GM12891 (cell line): ENCODE measurements around the gene NR6A1.

Source experiments
- PAX5 ChIP-seq: IDR thresholded peaks from 2 replicates; pipeline ENCODE4 v1.6.1; 2011; ENCODE audit warnings: low read length, moderate library complexity, mild to moderate bottlenecking; ENCODE audit not compliant: insufficient read depth, severe bottlenecking
- POLR2A ChIP-seq: IDR thresholded peaks from 2 replicates; pipeline ENCODE4 v1.6.1; 2011; ENCODE audit warnings: low read depth, low read length, control low read depth
- POLR2AphosphoS5 ChIP-seq: IDR thresholded peaks from 2 replicates; pipeline ENCODE4 v1.6.1; 2011; ENCODE audit warnings: low read depth, low read length, control low read depth
- POU2F2 ChIP-seq: IDR thresholded peaks from 2 replicates; pipeline ENCODE4 v1.6.1; 2011; ENCODE audit warnings: low read depth, mild to moderate bottlenecking, control low read depth, low read length, moderate library complexity
- SPI1 ChIP-seq: IDR thresholded peaks from 2 replicates; pipeline ENCODE4 v1.6.1; 2011; ENCODE audit warnings: low read depth, low read length, control low read depth
- TAF1 ChIP-seq: IDR thresholded peaks from 2 replicates; pipeline ENCODE4 v1.6.1; 2011; ENCODE audit warnings: low read depth, low read length, control low read depth

DNA sequence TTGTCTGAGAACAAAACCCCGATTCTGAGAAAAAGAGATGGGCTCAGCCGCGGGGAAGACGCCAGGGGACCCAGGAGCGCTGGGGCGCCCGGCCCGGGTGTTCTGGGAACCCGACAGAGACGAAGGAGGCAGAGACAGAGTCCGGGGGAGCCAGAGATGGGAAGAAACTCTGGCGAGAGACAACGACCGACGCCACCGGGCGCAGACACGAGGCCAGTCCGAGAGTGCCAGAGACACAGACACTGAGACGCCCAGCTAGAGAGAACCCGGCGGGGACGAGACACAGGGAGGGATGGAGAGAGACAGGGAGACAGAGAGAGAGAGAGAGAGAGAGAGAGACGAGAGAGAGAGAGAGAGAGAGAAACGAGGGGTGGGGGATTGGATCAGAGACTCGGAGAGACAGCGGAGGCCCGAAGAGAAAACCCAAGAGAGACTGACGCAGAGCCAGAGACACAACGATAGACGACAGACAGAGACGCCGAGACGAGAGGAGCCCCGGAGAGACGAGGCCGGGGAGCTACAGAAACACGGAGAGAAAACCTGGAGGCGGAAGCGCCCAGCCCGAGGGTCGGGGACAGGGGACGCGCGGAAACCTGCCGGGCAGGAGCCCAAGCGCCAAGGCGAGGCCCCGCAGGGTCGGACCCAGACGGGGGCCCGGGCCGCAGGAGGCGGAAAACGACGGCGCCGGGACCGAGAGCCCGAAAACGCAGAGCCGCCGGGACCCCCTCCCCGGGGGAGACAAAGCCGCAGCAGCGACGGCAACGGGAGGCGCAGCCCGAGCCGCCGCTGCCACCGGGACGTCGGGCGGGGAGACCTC is 267.2 kb downstream of the NR6A1 start:
- TF ChIP-seq POLR2AphosphoS5 (no peak), POU2F2 (no peak), TAF1 (no peak), POLR2A (no peak), SPI1 (no peak), PAX5 (no peak)
